GM19467 (cell line): ENCODE data around the gene SYNJ1.
"Not testable (repeated sequence)": the region's sequence is repeated elsewhere in the genome, so short reads cannot be mapped to it uniquely, and the experiment has no call there.

ENCODE experiments used
- ATAC-seq: cut with Tn5 transposase; IDR thresholded peaks from one replicate; pipeline ENCODE4 v1.9.1; 2021; ENCODE audit warnings: mild to moderate bottlenecking, moderate library complexity; ENCODE audit not compliant: unreplicated experiment

SYNJ1 gene

GRCh38 chr21:32727687-32728455 is at the start of gene SYNJ1:
SYNJ1 (minus strand) TSS chr21:32728013; CDS start chr21:32726895, 1,118 bp downstream.
- ATAC-seq: peak; percentile 88

GRCh38 chr21:32777269-32777668 is 49.5 kb upstream of the SYNJ1 start:
- no peak for ATAC-seq

GRCh38 chr21:32776743-32777142 is 48.9 kb upstream of the SYNJ1 start:
- no peak for ATAC-seq

- ATAC-seq: not testable (repeated sequence)
Observed at GRCh38 chr21:32773048-32773344, 45.2 kb upstream of the SYNJ1 start.

- no peak for ATAC-seq
Observed at GRCh38 chr21:32772281-32773047, 44.7 kb upstream of the SYNJ1 start.

DNA sequence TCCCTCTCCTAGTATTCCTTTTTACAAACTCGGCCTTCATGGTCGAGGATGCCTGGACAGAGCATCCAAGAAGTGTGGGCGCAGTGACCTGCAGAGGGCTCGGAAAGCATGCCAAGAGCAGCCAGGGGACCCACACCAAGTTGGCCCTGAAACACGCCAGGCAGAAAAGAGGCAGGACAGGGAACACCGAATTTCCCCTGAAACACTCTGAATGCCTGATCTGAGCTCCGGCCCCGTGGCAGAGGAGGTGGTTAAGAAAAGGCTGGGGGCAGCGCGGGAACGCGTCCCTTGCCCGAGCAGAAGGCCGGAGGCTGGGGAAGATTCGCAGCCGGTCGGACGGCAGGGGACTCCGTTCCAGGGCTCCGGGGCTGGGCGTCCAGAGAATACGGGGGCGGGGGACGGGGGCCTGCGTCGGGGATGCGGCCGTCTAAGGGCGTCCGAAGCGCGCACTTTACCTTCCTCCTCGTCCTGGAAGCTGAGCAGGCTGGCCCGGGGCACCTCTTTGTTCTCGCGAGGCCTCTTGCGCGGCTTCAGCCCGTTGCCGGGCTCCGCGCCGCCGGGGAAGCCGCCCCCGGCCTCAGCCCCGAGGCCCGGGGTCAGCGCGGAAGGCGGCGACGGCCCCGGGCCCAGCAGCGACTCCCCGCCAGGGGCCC is 43.2 kb upstream of the SYNJ1 start:
- ATAC-seq: peak; percentile 37

DNA sequence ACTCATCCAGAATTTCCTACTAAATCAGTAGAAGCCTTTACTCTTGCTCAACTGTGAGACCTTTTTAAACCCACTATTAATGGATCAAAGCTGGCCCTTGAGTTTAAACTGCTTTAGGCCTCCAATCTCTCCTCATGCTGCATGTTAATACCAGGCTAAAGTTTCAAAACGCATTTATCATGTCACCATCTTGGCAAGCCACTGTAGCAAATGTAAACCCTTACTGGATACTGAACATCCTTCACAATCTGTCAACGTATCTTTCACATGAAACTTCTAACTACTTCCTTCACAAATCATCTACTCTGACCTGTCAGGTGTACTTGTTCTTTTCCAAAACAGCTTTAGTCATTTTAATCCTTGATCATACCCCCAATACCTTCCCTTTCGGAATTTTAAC is 40.7 kb upstream of the SYNJ1 start:
- ATAC-seq: no peak

DNA sequence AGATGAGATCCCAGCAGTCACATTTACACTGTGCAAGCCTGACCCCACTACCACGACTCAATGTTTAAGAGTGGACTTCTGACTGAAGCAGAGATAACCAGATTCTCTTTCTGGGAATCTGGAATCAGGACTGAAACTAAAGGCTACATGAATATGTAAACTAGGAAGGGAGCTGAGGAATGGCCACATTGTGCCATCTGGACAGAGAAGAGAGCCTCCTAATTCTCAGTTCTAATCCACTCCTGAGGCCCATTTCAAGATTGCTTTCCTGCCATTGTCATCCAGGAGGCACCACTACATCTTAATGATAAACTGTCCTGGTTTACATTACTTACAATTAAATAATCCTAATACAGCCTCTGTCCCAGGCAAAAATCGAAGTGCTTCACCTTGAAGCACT is 37.2 kb upstream of the SYNJ1 start:
- ATAC-seq: no peak

- ATAC-seq: no peak
Observed at GRCh38 chr21:32764186-32764585, 36.4 kb upstream of the SYNJ1 start.

DNA sequence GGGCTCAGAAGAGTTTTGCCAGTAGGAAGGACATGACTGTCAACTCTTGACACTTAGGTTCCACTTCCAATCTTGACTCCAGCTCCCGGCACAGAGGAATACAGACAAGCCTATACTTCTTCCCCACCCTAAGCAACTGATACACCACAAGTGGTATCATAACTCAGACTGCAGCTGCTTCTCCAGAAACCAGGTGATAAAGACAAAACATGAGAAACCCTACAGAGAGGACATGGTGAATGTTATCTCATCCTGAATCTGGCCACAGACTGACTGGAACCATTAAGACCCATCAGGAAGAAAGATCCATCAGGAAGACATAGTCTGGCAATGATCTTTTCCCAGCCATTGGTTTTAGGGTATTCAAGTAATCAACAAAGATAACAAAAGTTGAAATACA is 30.0 kb upstream of the SYNJ1 start:
- ATAC-seq: no peak

GRCh38 chr21:32756096-32756495 is 28.3 kb upstream of the SYNJ1 start:
- no peak for ATAC-seq

- no peak for ATAC-seq
Observed at GRCh38 chr21:32753818-32754585, 26.2 kb upstream of the SYNJ1 start.

GRCh38 chr21:32750405-32750804 is 22.6 kb upstream of the SYNJ1 start:
- no peak for ATAC-seq

GRCh38 chr21:32749662-32750061 is 21.8 kb upstream of the SYNJ1 start:
- no peak for ATAC-seq

- no peak for ATAC-seq
Observed at GRCh38 chr21:32748529-32748928, 20.7 kb upstream of the SYNJ1 start.

DNA sequence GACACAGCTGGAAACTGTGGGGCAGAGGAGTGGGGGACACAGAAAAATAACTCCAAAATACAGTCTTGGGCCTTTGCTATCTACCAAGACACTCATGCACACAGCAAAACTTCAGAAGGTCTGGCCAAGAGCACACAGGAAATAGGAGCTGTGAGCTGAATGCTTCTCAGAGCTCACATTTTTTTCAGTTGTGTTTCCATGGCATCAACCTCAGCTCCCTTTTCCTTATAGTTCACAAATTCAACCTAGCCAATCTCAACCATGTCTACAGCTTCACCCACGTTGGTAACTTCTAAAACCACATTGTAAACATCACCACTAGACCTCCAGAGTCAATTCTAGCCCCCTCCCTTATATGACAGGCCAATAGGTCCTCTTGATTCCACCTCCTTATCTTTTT is 19.6 kb upstream of the SYNJ1 start:
- no peak for ATAC-seq

DNA sequence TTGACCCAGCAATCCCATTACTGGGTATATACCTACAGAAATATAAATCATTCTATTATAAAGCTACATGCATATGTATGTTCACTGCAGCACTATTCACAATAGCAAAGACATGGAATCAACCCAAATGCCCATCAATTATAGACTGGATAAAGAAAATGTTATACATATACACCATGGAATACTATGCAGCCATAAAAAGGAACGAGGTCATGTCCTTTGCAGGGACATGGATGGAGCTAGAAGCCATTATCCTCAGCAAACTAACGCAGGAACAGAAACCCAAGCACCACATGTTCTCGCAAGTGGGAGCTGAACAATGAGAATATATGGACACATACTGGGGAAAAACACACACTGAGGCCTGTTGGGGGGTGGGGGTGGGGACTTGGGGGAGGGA is 18.9 kb upstream of the SYNJ1 start:
- not testable (repeated sequence) for ATAC-seq

GRCh38 chr21:32742396-32742795 is 14.6 kb upstream of the SYNJ1 start:
- no peak for ATAC-seq

GRCh38 chr21:32741336-32741735 is 13.5 kb upstream of the SYNJ1 start:
- no peak for ATAC-seq

DNA sequence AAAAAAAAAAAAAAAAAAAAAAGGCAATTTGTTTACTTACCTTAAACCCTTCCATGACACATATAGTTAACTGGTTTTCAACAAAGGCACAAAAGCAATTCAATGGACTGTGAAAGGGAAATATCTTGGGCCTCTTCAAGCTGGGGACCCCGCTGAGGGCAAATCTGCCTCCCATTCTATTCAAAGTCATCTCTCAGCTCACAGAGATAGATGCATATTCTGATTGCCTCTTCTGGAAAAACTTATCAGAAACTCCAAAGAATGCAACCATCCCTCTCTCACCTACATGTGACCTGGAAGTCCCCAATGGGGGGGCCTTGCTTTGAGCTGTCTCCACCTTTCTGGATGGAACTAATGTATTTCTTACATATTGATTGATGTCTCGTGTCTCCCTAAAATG is 12.1 kb upstream of the SYNJ1 start:
- ATAC-seq: no peak

GRCh38 chr21:32736083-32736482 is 8.3 kb upstream of the SYNJ1 start:
- ATAC-seq: not testable (repeated sequence)
